D721Med (cell line): ENCODE data around the gene CORO2B.
A peak's percentile ranks its signal among the peaks of the same experiment; 100 is the strongest.

ENCODE experiments used
- DNase-seq: peaks from one replicate; pipeline ENCODE4 v3.0.0; 2011; ENCODE audit warnings: low spot score; ENCODE audit not compliant: insufficient read length
- FAIRE-seq: peaks from 2 replicates; lab custom pipeline; 2011; peaks lifted over from hg19 to GRCh38; lab: Jason Lieb, UNC
- TF ChIP-seq, protein P1 (sequence below): IDR thresholded peaks from 2 replicates; pipeline ENCODE4 v1.5.1; 2012; ENCODE audit warnings: mild to moderate bottlenecking, control low read depth; ENCODE audit not compliant: insufficient read depth; ENCODE audit errors: missing control alignments

CORO2B gene

DNA sequence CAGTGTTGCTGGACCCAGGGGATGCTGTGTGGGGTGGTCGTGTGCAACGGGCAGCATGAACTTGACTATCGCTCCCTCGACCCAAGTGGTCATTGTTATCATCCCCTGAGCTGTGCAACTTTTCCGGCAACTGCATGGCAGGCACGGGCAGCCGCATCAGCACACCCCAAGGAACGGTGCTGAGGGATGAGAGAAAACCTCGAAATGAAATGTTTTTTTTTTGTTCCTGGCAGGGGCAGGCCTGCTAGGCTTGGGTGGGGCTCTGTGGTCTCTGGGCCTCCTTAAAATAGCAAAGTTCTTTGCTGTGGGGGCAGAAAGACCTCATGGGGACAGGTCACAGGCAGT lies 51.4 kb downstream of the CORO2B start:
- DNase-seq (no peak), FAIRE-seq (no peak)
- TF ChIP-seq, protein P1, sequence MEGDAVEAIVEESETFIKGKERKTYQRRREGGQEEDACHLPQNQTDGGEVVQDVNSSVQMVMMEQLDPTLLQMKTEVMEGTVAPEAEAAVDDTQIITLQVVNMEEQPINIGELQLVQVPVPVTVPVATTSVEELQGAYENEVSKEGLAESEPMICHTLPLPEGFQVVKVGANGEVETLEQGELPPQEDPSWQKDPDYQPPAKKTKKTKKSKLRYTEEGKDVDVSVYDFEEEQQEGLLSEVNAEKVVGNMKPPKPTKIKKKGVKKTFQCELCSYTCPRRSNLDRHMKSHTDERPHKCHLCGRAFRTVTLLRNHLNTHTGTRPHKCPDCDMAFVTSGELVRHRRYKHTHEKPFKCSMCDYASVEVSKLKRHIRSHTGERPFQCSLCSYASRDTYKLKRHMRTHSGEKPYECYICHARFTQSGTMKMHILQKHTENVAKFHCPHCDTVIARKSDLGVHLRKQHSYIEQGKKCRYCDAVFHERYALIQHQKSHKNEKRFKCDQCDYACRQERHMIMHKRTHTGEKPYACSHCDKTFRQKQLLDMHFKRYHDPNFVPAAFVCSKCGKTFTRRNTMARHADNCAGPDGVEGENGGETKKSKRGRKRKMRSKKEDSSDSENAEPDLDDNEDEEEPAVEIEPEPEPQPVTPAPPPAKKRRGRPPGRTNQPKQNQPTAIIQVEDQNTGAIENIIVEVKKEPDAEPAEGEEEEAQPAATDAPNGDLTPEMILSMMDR, result no peak

DNA sequence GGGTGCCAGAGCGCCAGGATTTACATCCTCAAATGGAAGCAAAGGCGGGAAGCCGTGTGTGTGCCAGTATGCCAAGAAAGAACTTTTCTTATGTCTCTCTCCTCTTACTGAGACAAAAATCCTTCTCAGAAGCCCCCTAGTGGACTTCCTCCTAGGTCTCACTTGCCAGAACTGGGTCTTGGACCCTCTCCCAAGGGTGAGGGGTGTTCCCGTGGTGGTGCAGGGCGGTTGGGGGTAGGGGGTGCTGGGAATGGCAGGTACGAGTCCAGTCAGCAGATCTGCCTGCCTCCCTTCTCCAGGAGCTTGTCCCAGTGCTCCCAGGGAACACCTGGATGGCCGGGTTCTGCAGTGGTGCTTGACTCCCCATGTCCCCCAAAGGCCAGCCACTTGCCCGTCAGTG lies 52.0 kb downstream of the CORO2B start:
- TF ChIP-seq, protein P1, result peak; percentile 12
- DNase-seq, result no peak
- FAIRE-seq, result no peak

DNA sequence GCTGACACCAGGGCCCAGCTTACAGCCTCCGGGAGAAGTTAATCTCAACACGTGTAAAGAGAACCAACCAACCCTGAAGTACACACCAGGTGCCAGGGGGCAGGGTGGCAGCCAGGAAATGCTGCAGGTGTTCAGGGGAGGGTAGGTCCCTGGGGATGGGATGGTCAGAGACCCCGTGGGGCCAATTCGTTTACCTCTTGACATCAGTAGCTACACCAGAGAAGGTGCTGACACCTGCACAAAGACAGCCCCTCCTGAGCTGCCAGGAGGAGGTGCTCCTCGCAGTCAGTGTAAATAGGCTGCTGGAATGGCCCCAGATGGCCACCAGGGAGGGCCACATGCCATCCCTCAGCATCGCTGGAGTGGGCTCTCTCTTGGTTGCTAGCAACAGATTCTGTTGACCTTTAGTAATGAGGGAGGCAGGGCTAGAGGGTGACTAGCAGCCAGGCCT lies 52.8 kb downstream of the CORO2B start:
- TF ChIP-seq, protein P1, result no peak
- FAIRE-seq (no peak), DNase-seq (no peak)

DNA sequence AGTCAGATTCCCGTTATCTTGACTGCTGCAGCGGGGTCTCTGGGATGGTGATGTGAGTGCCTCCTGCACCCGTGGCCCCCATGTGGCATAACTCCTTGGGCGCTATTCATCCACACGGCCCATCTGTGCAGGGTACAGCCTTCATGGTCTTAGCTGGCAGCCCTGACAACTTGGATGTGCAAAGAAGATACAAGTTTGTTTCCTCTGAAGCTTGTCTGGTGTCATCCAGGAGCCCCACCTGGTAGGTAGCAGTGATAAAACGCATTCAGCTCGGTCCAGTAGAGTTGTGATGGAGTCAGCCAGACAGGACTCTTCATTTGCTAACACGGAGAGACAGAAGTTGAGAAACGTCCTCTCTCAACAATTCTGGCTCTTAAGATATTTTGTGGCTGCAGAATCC lies 53.3 kb downstream of the CORO2B start:
- no peak for DNase-seq
- FAIRE-seq, result no peak

DNA sequence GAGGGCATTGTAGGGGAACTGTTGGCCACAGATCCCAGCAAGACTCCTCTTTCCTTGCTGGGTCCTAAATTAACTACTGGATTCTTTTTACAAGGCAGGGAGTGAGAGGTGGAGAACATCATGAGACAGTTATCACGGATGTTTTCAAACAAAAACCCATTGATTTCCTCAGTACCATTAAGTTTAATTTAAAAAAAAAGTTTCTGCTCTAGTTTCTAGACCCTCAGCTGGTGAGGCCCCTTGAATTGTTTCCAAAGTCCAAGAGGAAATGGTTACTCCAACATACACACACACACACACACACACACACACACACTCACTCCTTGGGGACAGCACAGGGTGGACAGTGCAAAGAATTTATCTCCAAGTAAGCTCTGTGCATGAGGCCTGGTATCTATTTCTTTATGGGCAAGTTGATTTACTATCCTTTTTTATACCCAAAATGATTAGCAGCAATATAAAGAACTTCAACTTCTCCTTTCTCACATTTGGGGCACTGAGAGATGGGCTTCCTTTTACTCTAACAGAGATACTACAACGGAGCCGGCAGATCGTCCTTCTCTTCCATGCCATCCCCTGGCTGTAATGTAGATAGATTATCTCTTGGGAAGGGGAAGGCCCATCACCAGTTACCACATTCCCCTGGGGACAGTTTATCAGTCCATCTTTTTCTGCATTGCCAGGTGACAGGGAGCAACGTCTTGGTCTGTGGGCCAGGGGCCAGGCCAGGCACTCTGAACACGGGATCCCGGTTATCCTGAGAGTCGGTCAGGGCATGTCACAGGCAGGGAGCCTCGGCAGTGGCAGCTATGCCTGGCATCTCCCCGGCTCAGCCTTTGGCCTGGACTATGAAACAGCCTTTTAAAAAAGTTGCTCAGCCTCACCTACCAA lies 54.7 kb downstream of the CORO2B start:
- DNase-seq (no peak), FAIRE-seq (no peak)
- TF ChIP-seq, protein P1, result no peak

More for the DNA sequence above, 53.3 kb downstream of the CORO2B start:
- TF ChIP-seq, protein P1, result no peak

DNA sequence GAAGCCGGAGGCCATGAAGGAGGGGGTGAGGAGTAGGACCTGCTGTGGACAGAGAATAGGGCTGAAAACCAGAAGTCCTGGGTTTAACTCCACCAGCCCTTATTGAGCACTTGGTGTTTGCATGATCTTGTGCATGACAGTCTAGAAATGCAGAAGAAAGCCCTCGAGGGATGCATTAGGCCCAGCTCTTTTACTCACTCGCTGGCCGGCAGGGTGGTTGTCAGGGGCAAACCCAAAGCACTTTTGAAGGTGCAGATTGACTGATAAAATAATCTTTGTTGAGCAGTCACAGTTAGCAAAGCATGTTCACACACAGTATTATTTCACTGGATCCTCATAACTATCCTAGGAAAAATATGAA lies 55.3 kb downstream of the CORO2B start:
- TF ChIP-seq, protein P1, result no peak
- DNase-seq (no peak), FAIRE-seq (no peak)

DNA sequence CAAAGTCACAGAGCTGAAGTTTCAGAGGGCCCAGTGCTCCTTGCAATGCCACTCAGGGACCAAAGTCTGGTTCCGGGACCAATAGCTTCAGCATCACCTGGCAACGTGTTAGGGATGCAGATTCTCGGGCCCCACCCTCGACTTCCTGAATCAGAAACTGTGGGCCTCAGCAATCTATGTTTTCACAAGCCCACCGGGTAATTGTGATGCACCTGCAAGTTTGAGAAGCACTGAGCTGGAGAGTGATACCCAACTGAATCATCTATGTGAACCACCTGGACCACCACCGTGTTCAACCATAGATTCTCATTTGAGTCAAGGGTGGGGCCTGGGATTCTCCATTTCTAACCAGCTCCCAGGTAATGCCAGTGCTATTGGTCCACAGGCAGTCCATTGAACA lies 55.7 kb downstream of the CORO2B start:
- no peak for FAIRE-seq
- TF ChIP-seq, protein P1, result no peak

More for the DNA sequence above, 55.7 kb downstream of the CORO2B start:
- DNase-seq, result no peak
